Neural cell (in vitro differentiated cells): ENCODE measurements around the gene NELL2. TPM values are rescaled to one million over a fixed set of nuclear protein-coding genes. Genes with fewer than 3 reads are reported as not detected.

Experiments used
- H2AFZ ChIP-seq: fragments of 200-600, 300-800 bp; sonication (generic), shearing (Covaris generic); 2 replicates; pipeline ENCODE4 v1.6.0; 2014; ENCODE audit warnings: low read depth, mild to moderate bottlenecking, antibody characterized with exemption, low read length, moderate library complexity
- H3F3A ChIP-seq: fragments of 200-600 bp; shearing (Covaris generic); 2 replicates; pipeline ENCODE4 v1.6.1; 2016; ENCODE audit warnings: mild to moderate bottlenecking, moderate library complexity, mixed read lengths, antibody characterized with exemption, low read length; ENCODE audit not compliant: insufficient read depth, poor library complexity, severe bottlenecking
- H3K27ac ChIP-seq: fragments of 200-600, 300-800 bp; sonication (generic), shearing (Covaris generic); 2 replicates; pipeline ENCODE4 v1.5.1; 2014; ENCODE audit warnings: mild to moderate bottlenecking, low read length, moderate library complexity
- H3K27me3 ChIP-seq: fragments of 300-800, 200-600 bp; sonication (generic), shearing (Covaris generic); 2 replicates; pipeline ENCODE4 v1.6.0; 2014; ENCODE audit warnings: mild to moderate bottlenecking, low read depth, low read length, moderate library complexity; ENCODE audit not compliant: insufficient read depth
- H3K36me3 ChIP-seq: fragments of 300-800, 200-600 bp; sonication (generic), shearing (Covaris generic); 2 replicates; pipeline ENCODE4 v1.5.1; 2014; ENCODE audit warnings: mild to moderate bottlenecking, antibody characterized with exemption, low read length, moderate library complexity; ENCODE audit not compliant: insufficient read depth
- H3K4me2 ChIP-seq: fragments of 300-800, 200-600 bp; sonication (generic), shearing (Covaris generic); 2 replicates; pipeline ENCODE4 v1.6.0; 2014; ENCODE audit warnings: mild to moderate bottlenecking, low read length
- H3K4me3 ChIP-seq: fragments of 300-800, 200-600 bp; sonication (generic), shearing (Covaris generic); 2 replicates; pipeline ENCODE4 v1.5.1; 2014; ENCODE audit warnings: mild to moderate bottlenecking, low read length, moderate library complexity
- H3K79me2 ChIP-seq: fragments of 200-600 bp; shearing (Covaris generic); replicated peaks from 2 replicates; pipeline ENCODE4 v1.6.0; 2014; ENCODE audit warnings: mild to moderate bottlenecking, low read length, moderate library complexity; ENCODE audit not compliant: insufficient read depth
- H3K9ac ChIP-seq: fragments of 300-800, 200-600 bp; sonication (generic), shearing (Covaris generic); 2 replicates; pipeline ENCODE4 v1.6.1; 2016; ENCODE audit warnings: mild to moderate bottlenecking, low read length, mixed read lengths
- H3K9me2 ChIP-seq: fragments of 200-600 bp; shearing (Covaris generic); 2 replicates; pipeline ENCODE4 v1.6.1; 2016; ENCODE audit warnings: mild to moderate bottlenecking, low read length, mixed read lengths; ENCODE audit not compliant: insufficient read depth
- H3K9me3 ChIP-seq: fragments of 200-600, 300-800 bp; sonication (generic), shearing (Covaris generic); 2 replicates; pipeline ENCODE4 v1.6.1; 2016; ENCODE audit warnings: mild to moderate bottlenecking, mixed run types, low read length, moderate library complexity, mixed read lengths
- H4K20me1 ChIP-seq: fragments of 200-600 bp; shearing (Covaris generic); 2 replicates; pipeline ENCODE4 v1.6.1; 2016; ENCODE audit warnings: mild to moderate bottlenecking, mixed run types; ENCODE audit not compliant: insufficient read depth
- EP300 ChIP-seq: fragments of 450-650 bp; conservative IDR thresholded peaks from 2 replicates; pipeline ENCODE4 v1.6.1; 2014; ENCODE audit warnings: antibody characterized with exemption, mild to moderate bottlenecking, moderate library complexity; ENCODE audit not compliant: poor library complexity, severe bottlenecking
- EZH2 ChIP-seq: fragments of 200-600, 300-800 bp; shearing (Covaris generic), sonication (generic); IDR thresholded peaks from 2 replicates; pipeline ENCODE4 v1.6.1; 2014; ENCODE audit warnings: antibody characterized with exemption, low read length, borderline replicate concordance, mild to moderate bottlenecking; ENCODE audit not compliant: insufficient read depth, poor library complexity, severe bottlenecking
- MXI1 ChIP-seq: fragments of 450-650 bp; conservative IDR thresholded peaks from 2 replicates; pipeline ENCODE4 v1.6.1; 2014; ENCODE audit warnings: antibody characterized with exemption, mild to moderate bottlenecking; ENCODE audit not compliant: poor library complexity, severe bottlenecking
- POLR2AphosphoS5 ChIP-seq: IDR thresholded peaks from 2 replicates; pipeline ENCODE4 v1.6.1; 2012
- RAD21 ChIP-seq: fragments of 450-650 bp; conservative IDR thresholded peaks from 2 replicates; pipeline ENCODE4 v1.6.1; 2014; ENCODE audit warnings: antibody characterized with exemption, mild to moderate bottlenecking, moderate library complexity
- SMC3 ChIP-seq: fragments of 450-650 bp; conservative IDR thresholded peaks from 2 replicates; pipeline ENCODE4 v1.6.1; 2014; ENCODE audit warnings: antibody characterized with exemption, mild to moderate bottlenecking, moderate library complexity; ENCODE audit not compliant: poor library complexity
- TAF1 ChIP-seq: IDR thresholded peaks from 2 replicates; pipeline ENCODE4 v1.6.1; 2012; ENCODE audit warnings: low read depth
- polyA plus RNA-seq: library from polyadenylated mRNA; depleted of rRNA; stranded (reverse); fragments of >200 nt; gene quantifications from 2 replicates; pipeline ENCODE4 v1.2.3, GENCODE V29; 2014
- TF ChIP-seq, protein P1 (sequence below): IDR thresholded peaks from 2 replicates; pipeline ENCODE4 v1.6.1; 2012; ENCODE audit warnings: borderline replicate concordance
- TF ChIP-seq, protein P2 (sequence below): fragments of 450-650 bp; IDR thresholded peaks from 2 replicates; pipeline ENCODE4 v1.5.1; 2014; ENCODE audit warnings: antibody characterized with exemption, mild to moderate bottlenecking, moderate library complexity; ENCODE audit not compliant: poor library complexity, severe bottlenecking

NELL2 gene
- polyA plus RNA-seq, 1 donor from 2014 or later = 41.8 TPM

DNA sequence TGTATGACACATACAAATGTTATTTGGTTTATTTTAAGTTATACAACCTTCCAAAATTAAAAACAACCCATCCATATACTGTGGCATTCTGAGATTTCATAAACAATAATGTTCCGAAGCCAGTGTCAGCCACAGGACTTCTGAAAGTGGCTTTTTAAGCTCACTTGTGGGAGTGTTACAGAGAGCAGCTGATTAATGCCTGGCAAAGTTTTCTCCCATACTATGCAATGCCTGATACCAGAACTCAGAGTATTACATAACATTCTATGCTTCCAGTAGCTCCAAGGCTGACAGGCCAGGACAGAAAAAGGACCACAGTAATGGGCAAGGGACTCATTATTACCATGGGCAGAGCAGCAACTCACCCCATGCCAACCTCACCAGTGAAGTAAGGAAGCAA lies 29.3 kb downstream of the NELL2 start:
- Histone ChIP-seq H3K27me3 (no peaks in the 10 kb centered on the region), H4K20me1 (no peaks in the 10 kb centered on the region), H3K9me2 (no peaks in the 10 kb centered on the region), H3K9me3 (no peaks in the 10 kb centered on the region), H3K4me2 (no peak overlapping the region), H3K9ac (no peak overlapping the region), H3K4me3 (no peak overlapping the region), H3K79me2 (peaks cover 10% of the 10 kb centered on the region), H3K27ac (no peak overlapping the region), H2AFZ (no peak overlapping the region), H3F3A (no peaks in the 10 kb centered on the region), H3K36me3 (no peaks in the 10 kb centered on the region)
- TF ChIP-seq EP300 (no peak), POLR2AphosphoS5 (no peak), RAD21 (no peak), TAF1 (no peak), MXI1 (no peak), EZH2 (no peak), SMC3 (no peak)
- TF ChIP-seq, protein P1, sequence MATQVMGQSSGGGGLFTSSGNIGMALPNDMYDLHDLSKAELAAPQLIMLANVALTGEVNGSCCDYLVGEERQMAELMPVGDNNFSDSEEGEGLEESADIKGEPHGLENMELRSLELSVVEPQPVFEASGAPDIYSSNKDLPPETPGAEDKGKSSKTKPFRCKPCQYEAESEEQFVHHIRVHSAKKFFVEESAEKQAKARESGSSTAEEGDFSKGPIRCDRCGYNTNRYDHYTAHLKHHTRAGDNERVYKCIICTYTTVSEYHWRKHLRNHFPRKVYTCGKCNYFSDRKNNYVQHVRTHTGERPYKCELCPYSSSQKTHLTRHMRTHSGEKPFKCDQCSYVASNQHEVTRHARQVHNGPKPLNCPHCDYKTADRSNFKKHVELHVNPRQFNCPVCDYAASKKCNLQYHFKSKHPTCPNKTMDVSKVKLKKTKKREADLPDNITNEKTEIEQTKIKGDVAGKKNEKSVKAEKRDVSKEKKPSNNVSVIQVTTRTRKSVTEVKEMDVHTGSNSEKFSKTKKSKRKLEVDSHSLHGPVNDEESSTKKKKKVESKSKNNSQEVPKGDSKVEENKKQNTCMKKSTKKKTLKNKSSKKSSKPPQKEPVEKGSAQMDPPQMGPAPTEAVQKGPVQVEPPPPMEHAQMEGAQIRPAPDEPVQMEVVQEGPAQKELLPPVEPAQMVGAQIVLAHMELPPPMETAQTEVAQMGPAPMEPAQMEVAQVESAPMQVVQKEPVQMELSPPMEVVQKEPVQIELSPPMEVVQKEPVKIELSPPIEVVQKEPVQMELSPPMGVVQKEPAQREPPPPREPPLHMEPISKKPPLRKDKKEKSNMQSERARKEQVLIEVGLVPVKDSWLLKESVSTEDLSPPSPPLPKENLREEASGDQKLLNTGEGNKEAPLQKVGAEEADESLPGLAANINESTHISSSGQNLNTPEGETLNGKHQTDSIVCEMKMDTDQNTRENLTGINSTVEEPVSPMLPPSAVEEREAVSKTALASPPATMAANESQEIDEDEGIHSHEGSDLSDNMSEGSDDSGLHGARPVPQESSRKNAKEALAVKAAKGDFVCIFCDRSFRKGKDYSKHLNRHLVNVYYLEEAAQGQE = no peak
- TF ChIP-seq, protein P2, sequence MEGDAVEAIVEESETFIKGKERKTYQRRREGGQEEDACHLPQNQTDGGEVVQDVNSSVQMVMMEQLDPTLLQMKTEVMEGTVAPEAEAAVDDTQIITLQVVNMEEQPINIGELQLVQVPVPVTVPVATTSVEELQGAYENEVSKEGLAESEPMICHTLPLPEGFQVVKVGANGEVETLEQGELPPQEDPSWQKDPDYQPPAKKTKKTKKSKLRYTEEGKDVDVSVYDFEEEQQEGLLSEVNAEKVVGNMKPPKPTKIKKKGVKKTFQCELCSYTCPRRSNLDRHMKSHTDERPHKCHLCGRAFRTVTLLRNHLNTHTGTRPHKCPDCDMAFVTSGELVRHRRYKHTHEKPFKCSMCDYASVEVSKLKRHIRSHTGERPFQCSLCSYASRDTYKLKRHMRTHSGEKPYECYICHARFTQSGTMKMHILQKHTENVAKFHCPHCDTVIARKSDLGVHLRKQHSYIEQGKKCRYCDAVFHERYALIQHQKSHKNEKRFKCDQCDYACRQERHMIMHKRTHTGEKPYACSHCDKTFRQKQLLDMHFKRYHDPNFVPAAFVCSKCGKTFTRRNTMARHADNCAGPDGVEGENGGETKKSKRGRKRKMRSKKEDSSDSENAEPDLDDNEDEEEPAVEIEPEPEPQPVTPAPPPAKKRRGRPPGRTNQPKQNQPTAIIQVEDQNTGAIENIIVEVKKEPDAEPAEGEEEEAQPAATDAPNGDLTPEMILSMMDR = no peak

DNA sequence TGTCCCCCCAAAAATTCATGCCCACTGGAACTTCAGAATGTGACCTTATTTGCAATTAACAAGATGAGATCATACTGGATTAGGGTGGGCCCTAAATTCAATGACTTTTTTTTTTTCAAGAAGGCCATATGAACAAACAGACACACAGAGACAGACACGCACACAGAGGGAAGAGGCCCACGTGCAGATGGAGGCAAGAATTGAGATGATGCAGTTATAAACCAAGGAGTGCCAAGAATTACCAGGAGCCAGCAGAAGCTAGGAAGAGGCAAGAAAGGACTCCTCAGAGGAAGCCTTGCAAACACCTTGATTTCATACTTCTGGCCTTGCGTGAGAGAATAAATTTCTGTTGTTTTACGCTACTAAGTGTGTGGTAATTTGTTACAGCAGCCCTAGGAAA lies 33.4 kb downstream of the NELL2 start:
- H3K27ac ChIP-seq = no peak overlapping the region

More for the DNA sequence above, 33.4 kb downstream of the NELL2 start:
- H3K79me2 ChIP-seq = peaks cover 10% of the 10 kb centered on the region
- H4K20me1 ChIP-seq = no peaks in the 10 kb centered on the region
- TF ChIP-seq TAF1 (no peak), MXI1 (no peak), SMC3 (no peak), EZH2 (no peak), POLR2AphosphoS5 (no peak)
- no peaks in the 10 kb centered on the region for H3K9me2 ChIP-seq
- no peaks in the 10 kb centered on the region for H3K9me3 ChIP-seq
- no peak overlapping the region for H3K9ac ChIP-seq
- H3K36me3 ChIP-seq = no peaks in the 10 kb centered on the region
- no peak overlapping the region for H3K4me2 ChIP-seq
- H3K27me3 ChIP-seq = no peaks in the 10 kb centered on the region
- H2AFZ ChIP-seq = no peak overlapping the region
- no peaks in the 10 kb centered on the region for H3F3A ChIP-seq
- H3K4me3 ChIP-seq = no peak overlapping the region
